Sigmoid colon (tissue), 4 donors: ENCODE results near the gene NAALADL2.

ENCODE experiments used
- EP300 ChIP-seq, 4 donors: sonication (generic); formaldehyde crosslinking; IDR thresholded peaks; one replicate each; pipeline ENCODE4 v1.6.1; 2017; ENCODE audit warnings: antibody characterized with exemption in 4 of 4
- POLR2A ChIP-seq, 2 donors: fragments of 450-650 bp; IDR thresholded peaks; one replicate each; pipeline ENCODE4 v1.6.1; 2016; ENCODE audit warnings: antibody characterized with exemption in 2 of 2, mild to moderate bottlenecking in 2 of 2, moderate library complexity in 2 of 2
- TF ChIP-seq, protein P1 (sequence below), 4 experiments: fragments of 450-650 bp in 3 of 4; fragments of 200-600 bp in 1 of 4; IDR thresholded peaks; one replicate each; pipeline ENCODE4 v1.5.1; 2016 to 2019; ENCODE audit warnings: antibody characterized with exemption in 4 of 4, mild to moderate bottlenecking in 3 of 4, moderate library complexity in 2 of 4

DNA sequence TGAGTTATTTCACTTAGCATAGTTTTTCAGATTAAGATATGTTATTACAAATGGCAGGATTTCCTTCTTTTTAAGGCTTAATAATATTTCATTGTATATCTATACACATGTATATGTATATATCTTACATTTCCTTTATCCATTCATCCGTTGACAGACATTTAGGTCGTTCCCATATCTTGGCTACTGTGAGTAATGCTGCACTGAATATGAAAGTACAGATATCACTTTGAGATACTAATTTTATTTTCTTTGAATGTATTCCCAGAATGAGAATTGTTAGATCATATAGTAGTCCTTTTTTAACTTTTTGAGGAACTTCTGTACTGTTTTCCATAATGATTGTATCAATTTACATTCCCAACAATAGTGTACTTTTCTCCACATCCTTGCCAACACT, 270.4 kb downstream of the NAALADL2 start:
- TF ChIP-seq POLR2A (IDR thresholded peaks at IDR 0.05) (no peak), EP300 (IDR thresholded peaks at IDR 0.05) (no peak)
- TF ChIP-seq, protein P1, sequence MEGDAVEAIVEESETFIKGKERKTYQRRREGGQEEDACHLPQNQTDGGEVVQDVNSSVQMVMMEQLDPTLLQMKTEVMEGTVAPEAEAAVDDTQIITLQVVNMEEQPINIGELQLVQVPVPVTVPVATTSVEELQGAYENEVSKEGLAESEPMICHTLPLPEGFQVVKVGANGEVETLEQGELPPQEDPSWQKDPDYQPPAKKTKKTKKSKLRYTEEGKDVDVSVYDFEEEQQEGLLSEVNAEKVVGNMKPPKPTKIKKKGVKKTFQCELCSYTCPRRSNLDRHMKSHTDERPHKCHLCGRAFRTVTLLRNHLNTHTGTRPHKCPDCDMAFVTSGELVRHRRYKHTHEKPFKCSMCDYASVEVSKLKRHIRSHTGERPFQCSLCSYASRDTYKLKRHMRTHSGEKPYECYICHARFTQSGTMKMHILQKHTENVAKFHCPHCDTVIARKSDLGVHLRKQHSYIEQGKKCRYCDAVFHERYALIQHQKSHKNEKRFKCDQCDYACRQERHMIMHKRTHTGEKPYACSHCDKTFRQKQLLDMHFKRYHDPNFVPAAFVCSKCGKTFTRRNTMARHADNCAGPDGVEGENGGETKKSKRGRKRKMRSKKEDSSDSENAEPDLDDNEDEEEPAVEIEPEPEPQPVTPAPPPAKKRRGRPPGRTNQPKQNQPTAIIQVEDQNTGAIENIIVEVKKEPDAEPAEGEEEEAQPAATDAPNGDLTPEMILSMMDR (IDR thresholded peaks at IDR 0.05) = no peak
